HCT116 (cell line): ENCODE results near the gene LNPK. TPM values are rescaled to one million over a fixed set of nuclear protein-coding genes. Genes with fewer than 3 reads are reported as not detected.

Source experiments
- ATAC-seq: fragments of 200-7000 bp; cut with Tn5 transposase; 2 replicates; pipeline ENCODE4 v1.9.1; 2020; ENCODE audit warnings: mild to moderate bottlenecking, moderate library complexity
- BruUV-seq: library from RNA; stranded (reverse); fragments of 400-500 nt; replicated peaks from 2 replicates; lab custom pipeline; 2021; lab: Mats Ljungman, UMichigan
- CTCF ChIA-PET: fragments of 300-600 bp; sonication (Branson Sonifier 250); formaldehyde crosslinking; loops from one replicate; lab custom pipeline; 2021; ENCODE audit warnings: antibody characterized with exemption; lab: Charles Lee
- POLR2A ChIA-PET: fragments of 300-600, 350-600 bp; sonication (Branson Sonifier 250); formaldehyde crosslinking; loops from one replicate; lab custom pipeline; 2021; ENCODE audit warnings: antibody characterized with exemption; lab: Charles Lee
- RAD21 ChIA-PET, 2 experiments: fragments of 300-600 bp; sonication (Branson Sonifier 250); formaldehyde crosslinking; loops; one replicate each; lab custom pipeline; 2023; ENCODE audit warnings: low total read pairs in 2 of 2; ENCODE audit not compliant: uncharacterized antibody in 2 of 2, unreplicated experiment in 2 of 2, low non-redundant PET in 1 of 2; lab: Charles Lee
- DNase-seq: peaks from one replicate; pipeline ENCODE4 v3.0.0-alpha.2; 2010; ENCODE audit warnings: low read depth, low spot score
- H2AFZ ChIP-seq: fragments of 200-600 bp; shearing (Covaris generic), sonication (generic); 2 replicates; pipeline ENCODE4 v1.6.1; 2017; ENCODE audit warnings: low read depth, mixed run types, mixed read lengths, antibody characterized with exemption, low read length; ENCODE audit not compliant: poor library complexity, severe bottlenecking
- H3K27ac ChIP-seq: 2 replicates; pipeline ENCODE4 v1.5.1; 2012; ENCODE audit warnings: low read depth, low read length
- H3K27me3 ChIP-seq: fragments of 200-600 bp; sonication (generic); 2 replicates; pipeline ENCODE4 v1.6.1; 2016; ENCODE audit warnings: mixed run types, low read length, mixed read lengths; ENCODE audit not compliant: insufficient read depth
- H3K36me3 ChIP-seq, 2 experiments: fragments of 200-500 bp in 1 of 2; fragments of 200-600 bp in 1 of 2; sonication (Bioruptor generic) in 1 of 2; sonication (generic) in 1 of 2; 2 replicates each; pipeline versions ENCODE4 v1.5.1 to v1.6.1; 2014 to 2016; ENCODE audit warnings: low read length in 2 of 2, inconsistent platforms in 1 of 2, mixed read lengths in 1 of 2, mixed run types in 1 of 2; ENCODE audit not compliant: insufficient read depth in 2 of 2, control insufficient read depth in 1 of 2
- H3K4me1 ChIP-seq, 2 experiments: fragments of 200-600 bp in 1 of 2; sonication (generic) in 1 of 2; 2 replicates each; pipeline versions ENCODE4 v1.5.1 to v1.6.1; 2012 to 2017; ENCODE audit warnings: low read length in 2 of 2, inconsistent platforms in 1 of 2, mild to moderate bottlenecking in 1 of 2, mixed read lengths in 1 of 2, mixed run types in 1 of 2, moderate library complexity in 1 of 2; ENCODE audit not compliant: insufficient read depth in 2 of 2, control insufficient read depth in 1 of 2
- H3K4me2 ChIP-seq: fragments of 200-600 bp; sonication (generic); 2 replicates; pipeline ENCODE4 v1.6.1; 2017; ENCODE audit warnings: mixed run types, low read length, mixed read lengths
- H3K4me3 ChIP-seq, 2 experiments: fragments of 200-600 bp in 1 of 2; sonication (generic) in 1 of 2; replicated peaks in 1 of 2; 2 replicates each; pipeline ENCODE4 v1.5.1; 2011 to 2016; ENCODE audit warnings: low read length in 2 of 2, control low read depth in 1 of 2, low read depth in 1 of 2, mild to moderate bottlenecking in 1 of 2, mixed read lengths in 1 of 2, mixed run types in 1 of 2
- H3K79me2 ChIP-seq: fragments of 200-600 bp; sonication (generic); 2 replicates; pipeline ENCODE4 v1.6.1; 2017; ENCODE audit warnings: mild to moderate bottlenecking, mixed run types, low read length, moderate library complexity, mixed read lengths; ENCODE audit not compliant: insufficient read depth
- H3K9ac ChIP-seq: fragments of 200-600 bp; sonication (generic); 2 replicates; pipeline ENCODE4 v1.6.1; 2016; ENCODE audit warnings: low read length, mixed read lengths
- H3K9me2 ChIP-seq: fragments of 200-600 bp; sonication (generic), shearing (Covaris generic); 2 replicates; pipeline ENCODE4 v1.6.1; 2017; ENCODE audit warnings: mixed run types, mild to moderate bottlenecking, moderate library complexity; ENCODE audit not compliant: insufficient read depth
- H3K9me3 ChIP-seq, 2 experiments: fragments of 200-500 bp in 1 of 2; fragments of 200-600 bp in 1 of 2; sonication (Bioruptor generic) in 1 of 2; sonication (generic) in 1 of 2; 2 replicates each; pipeline ENCODE4 v1.6.1; 2014 to 2017; ENCODE audit warnings: low read length in 2 of 2, mixed read lengths in 2 of 2, inconsistent platforms in 1 of 2, low read depth in 1 of 2, mild to moderate bottlenecking in 1 of 2, mixed run types in 1 of 2, moderate library complexity in 1 of 2; ENCODE audit not compliant: control insufficient read depth in 1 of 2, insufficient read depth in 1 of 2
- H4K20me1 ChIP-seq: fragments of 200-600 bp; sonication (generic), shearing (Covaris generic); 2 replicates; pipeline ENCODE4 v1.6.1; 2017; ENCODE audit warnings: mixed run types, mild to moderate bottlenecking, moderate library complexity; ENCODE audit not compliant: insufficient read depth
- CBX3 ChIP-seq: IDR thresholded peaks from 2 replicates; pipeline ENCODE4 v1.6.1; 2012; ENCODE audit warnings: low read depth
- POLR2AphosphoS5 ChIP-seq: IDR thresholded peaks from 2 replicates; pipeline ENCODE4 v1.6.1; 2011; ENCODE audit warnings: mild to moderate bottlenecking, low read depth, low read length, moderate library complexity
- RAD21 ChIP-seq: IDR thresholded peaks from 2 replicates; pipeline ENCODE4 v1.6.1; 2012; ENCODE audit warnings: low read depth, mild to moderate bottlenecking
- SP1 ChIP-seq: IDR thresholded peaks from 2 replicates; pipeline ENCODE4 v1.6.1; 2012; ENCODE audit warnings: low read depth
- SRF ChIP-seq: IDR thresholded peaks from 2 replicates; pipeline ENCODE4 v1.6.1; 2012; ENCODE audit warnings: low read depth
- ZNF274 ChIP-seq: fragments of 200-500 bp; sonication (Bioruptor generic); IDR thresholded peaks from 2 replicates; pipeline ENCODE4 v1.6.1; 2014; ENCODE audit warnings: mild to moderate bottlenecking, low read depth, low read length, inconsistent platforms
- intact Hi-C: fragments of 100-400 bp; cut with micrococcal nuclease; formaldehyde crosslinking; loops from 2 replicates; pipeline ENCODE4 v1.10.0; 2022
- total RNA-seq: library from RNA; stranded (reverse); gene quantifications from one replicate; pipeline ENCODE4 v1.2.1, GENCODE V29; 2021; ENCODE audit not compliant: unreplicated experiment
- TF ChIP-seq, protein P1 (sequence below), 3 experiments: fragments of 200-600 bp in 1 of 3; sonication (generic) in 1 of 3; IDR thresholded peaks in 2 of 3; conservative IDR thresholded peaks in 1 of 3; 2 replicates each; pipeline ENCODE4 v1.5.1; 2012 to 2017; ENCODE audit warnings: low read depth in 2 of 3, low read length in 2 of 3, antibody characterized with exemption in 1 of 3, borderline replicate concordance in 1 of 3, control low read depth in 1 of 3, mild to moderate bottlenecking in 1 of 3, mixed read lengths in 1 of 3, mixed run types in 1 of 3, moderate library complexity in 1 of 3; ENCODE audit not compliant: insufficient read depth in 1 of 3
- TF ChIP-seq, protein P2 (sequence below): IDR thresholded peaks from 2 replicates; pipeline ENCODE4 v1.6.1; 2012; ENCODE audit warnings: low read depth
- TF ChIP-seq, protein P3 (sequence below): IDR thresholded peaks from 2 replicates; pipeline ENCODE4 v1.6.1; 2012

The LNPK gene
- total RNA-seq, 1 experiment from 2014 or later, result 22.3 TPM

DNA sequence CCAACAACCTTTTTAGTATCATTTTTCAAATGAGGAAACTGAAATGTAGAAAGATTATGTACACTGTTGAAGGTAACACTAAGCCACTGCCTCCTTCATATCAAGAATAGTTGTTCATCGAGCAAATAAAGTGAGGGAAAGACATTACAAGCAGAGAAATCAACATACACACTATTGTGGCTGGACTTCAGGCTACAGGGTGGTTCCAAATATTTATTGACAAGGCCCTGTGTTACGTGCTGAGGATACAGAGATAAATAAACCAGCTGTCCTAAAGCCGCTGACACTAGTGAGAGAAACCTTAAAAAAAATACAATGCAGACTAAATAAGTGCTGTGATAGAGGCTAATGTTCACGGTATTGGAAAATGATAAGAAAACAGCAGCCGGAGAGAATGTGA is 1.9 kb upstream of the LNPK start:
- ATAC-seq (no peak), DNase-seq (no peak)
- Histone ChIP-seq H3K27me3 (no peaks in the 10 kb centered on the region), H3K9ac (no peak overlapping the region), H3K79me2 (peaks cover 20% of the 10 kb centered on the region), H4K20me1 (no peaks in the 10 kb centered on the region), H3K27ac (no peak overlapping the region), H3K4me3 (no peak overlapping the region), H3K36me3 (no peaks in the 10 kb centered on the region)
- ChIA-PET CTCF (no interaction called here), RAD21 (no interaction called here)
- intact Hi-C loops, result no loop called here
- TF ChIP-seq ZNF274 (no peak), SP1 (no peak), RAD21 (no peak), CBX3 (no peak), SRF (no peak), POLR2AphosphoS5 (no peak)
- TF ChIP-seq, protein P1, sequence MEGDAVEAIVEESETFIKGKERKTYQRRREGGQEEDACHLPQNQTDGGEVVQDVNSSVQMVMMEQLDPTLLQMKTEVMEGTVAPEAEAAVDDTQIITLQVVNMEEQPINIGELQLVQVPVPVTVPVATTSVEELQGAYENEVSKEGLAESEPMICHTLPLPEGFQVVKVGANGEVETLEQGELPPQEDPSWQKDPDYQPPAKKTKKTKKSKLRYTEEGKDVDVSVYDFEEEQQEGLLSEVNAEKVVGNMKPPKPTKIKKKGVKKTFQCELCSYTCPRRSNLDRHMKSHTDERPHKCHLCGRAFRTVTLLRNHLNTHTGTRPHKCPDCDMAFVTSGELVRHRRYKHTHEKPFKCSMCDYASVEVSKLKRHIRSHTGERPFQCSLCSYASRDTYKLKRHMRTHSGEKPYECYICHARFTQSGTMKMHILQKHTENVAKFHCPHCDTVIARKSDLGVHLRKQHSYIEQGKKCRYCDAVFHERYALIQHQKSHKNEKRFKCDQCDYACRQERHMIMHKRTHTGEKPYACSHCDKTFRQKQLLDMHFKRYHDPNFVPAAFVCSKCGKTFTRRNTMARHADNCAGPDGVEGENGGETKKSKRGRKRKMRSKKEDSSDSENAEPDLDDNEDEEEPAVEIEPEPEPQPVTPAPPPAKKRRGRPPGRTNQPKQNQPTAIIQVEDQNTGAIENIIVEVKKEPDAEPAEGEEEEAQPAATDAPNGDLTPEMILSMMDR (IDR thresholded peaks at IDR 0.05 in 2 of 3, conservative IDR thresholded peaks at IDR 0.05 in 1 of 3; ENCODE audit: borderline replicate concordance in 1 of 3, insufficient read depth in 1 of 3, low read depth in 2 of 3, low read length in 2 of 3), result no peak
- TF ChIP-seq, protein P2, sequence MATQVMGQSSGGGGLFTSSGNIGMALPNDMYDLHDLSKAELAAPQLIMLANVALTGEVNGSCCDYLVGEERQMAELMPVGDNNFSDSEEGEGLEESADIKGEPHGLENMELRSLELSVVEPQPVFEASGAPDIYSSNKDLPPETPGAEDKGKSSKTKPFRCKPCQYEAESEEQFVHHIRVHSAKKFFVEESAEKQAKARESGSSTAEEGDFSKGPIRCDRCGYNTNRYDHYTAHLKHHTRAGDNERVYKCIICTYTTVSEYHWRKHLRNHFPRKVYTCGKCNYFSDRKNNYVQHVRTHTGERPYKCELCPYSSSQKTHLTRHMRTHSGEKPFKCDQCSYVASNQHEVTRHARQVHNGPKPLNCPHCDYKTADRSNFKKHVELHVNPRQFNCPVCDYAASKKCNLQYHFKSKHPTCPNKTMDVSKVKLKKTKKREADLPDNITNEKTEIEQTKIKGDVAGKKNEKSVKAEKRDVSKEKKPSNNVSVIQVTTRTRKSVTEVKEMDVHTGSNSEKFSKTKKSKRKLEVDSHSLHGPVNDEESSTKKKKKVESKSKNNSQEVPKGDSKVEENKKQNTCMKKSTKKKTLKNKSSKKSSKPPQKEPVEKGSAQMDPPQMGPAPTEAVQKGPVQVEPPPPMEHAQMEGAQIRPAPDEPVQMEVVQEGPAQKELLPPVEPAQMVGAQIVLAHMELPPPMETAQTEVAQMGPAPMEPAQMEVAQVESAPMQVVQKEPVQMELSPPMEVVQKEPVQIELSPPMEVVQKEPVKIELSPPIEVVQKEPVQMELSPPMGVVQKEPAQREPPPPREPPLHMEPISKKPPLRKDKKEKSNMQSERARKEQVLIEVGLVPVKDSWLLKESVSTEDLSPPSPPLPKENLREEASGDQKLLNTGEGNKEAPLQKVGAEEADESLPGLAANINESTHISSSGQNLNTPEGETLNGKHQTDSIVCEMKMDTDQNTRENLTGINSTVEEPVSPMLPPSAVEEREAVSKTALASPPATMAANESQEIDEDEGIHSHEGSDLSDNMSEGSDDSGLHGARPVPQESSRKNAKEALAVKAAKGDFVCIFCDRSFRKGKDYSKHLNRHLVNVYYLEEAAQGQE, result no peak
- TF ChIP-seq, protein P3, sequence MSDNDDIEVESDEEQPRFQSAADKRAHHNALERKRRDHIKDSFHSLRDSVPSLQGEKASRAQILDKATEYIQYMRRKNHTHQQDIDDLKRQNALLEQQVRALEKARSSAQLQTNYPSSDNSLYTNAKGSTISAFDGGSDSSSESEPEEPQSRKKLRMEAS, result no peak
- TF ChIP-seq, all 23 proteins: peak for 0
- H2AFZ ChIP-seq, result no peak overlapping the region
- POLR2A ChIA-PET, result no interaction called here
- H3K9me3 ChIP-seq, result no peaks in the 10 kb centered on the region
- no TSS peak for BruUV-seq
- H3K4me1 ChIP-seq, result peaks cover 6 to 13% of the 10 kb centered on the region in 2 experiments; a peak in 3 of 4 replicates
- H3K9me2 ChIP-seq, result no peaks in the 10 kb centered on the region
- no peak overlapping the region for H3K4me2 ChIP-seq
